A673 (cell line): ENCODE data around the gene CEP89.

Source experiments
- EZH2 ChIP-seq: fragments of 200-600 bp; sonication (generic); IDR thresholded peaks from 2 replicates; pipeline ENCODE4 v1.6.1; 2017; ENCODE audit warnings: borderline replicate concordance, low read depth, mild to moderate bottlenecking, mixed read lengths, antibody characterized with exemption, low read length; ENCODE audit not compliant: poor library complexity, severe bottlenecking
- TF ChIP-seq, protein P1 (sequence below): fragments of 300-800, 200-600 bp; sonication (generic); conservative IDR thresholded peaks from 2 replicates; pipeline ENCODE4 v1.5.1; 2017; ENCODE audit warnings: low read depth, mild to moderate bottlenecking, antibody characterized with exemption, low read length, moderate library complexity, mixed read lengths

DNA sequence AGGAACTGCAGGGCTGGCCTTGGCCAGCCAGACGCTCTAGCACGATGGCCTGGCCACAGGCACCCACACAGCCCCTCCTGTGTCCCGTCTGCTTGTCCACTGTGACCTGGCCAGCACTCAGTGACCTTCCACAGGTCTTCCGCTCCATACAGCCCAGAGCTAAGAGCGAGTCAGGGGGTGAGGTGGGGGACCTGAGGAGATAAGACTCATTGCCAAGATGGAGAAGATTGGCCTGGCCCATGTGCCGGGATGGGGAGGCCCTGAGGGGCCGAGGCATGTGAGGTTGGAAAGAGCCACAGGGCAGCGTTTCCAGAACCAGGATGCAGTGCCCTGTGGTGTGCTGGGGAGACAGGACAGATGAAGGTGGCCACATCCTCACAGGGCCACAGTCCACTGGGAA, 92.0 kb downstream of the CEP89 start:
- TF ChIP-seq, protein P1, sequence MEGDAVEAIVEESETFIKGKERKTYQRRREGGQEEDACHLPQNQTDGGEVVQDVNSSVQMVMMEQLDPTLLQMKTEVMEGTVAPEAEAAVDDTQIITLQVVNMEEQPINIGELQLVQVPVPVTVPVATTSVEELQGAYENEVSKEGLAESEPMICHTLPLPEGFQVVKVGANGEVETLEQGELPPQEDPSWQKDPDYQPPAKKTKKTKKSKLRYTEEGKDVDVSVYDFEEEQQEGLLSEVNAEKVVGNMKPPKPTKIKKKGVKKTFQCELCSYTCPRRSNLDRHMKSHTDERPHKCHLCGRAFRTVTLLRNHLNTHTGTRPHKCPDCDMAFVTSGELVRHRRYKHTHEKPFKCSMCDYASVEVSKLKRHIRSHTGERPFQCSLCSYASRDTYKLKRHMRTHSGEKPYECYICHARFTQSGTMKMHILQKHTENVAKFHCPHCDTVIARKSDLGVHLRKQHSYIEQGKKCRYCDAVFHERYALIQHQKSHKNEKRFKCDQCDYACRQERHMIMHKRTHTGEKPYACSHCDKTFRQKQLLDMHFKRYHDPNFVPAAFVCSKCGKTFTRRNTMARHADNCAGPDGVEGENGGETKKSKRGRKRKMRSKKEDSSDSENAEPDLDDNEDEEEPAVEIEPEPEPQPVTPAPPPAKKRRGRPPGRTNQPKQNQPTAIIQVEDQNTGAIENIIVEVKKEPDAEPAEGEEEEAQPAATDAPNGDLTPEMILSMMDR: no peak
- no peak for TF ChIP-seq EZH2
